DMS153 treated with DMSO at 0.1 percent for 48 hours (cell line): ENCODE data around the gene ARID2.

Experiments used
- DNase-seq: peaks from one replicate; lab custom pipeline; 2025; ENCODE audit not compliant: unreplicated experiment; lab: John Stamatoyannopoulos, UW

ARID2 gene

DNA sequence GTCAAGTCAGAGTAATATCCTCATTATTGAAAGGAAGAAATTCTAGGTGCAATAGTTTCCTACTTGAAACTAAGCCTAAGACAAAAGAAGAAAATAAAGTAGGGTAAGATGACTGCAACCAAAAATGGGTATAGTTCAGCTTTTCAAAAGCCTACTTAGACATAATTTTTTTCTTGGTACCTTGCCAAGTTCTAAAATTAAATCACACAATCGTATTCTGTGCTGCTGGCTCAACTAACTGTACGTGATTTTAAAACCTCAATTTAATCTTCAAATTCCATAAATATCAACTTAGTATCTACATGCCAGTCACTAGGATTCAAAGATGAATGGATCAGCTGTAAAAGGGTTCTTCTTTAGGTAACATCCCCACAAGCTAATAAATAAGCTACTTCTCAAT, 204.0 kb downstream of the ARID2 start:
- no peak for DNase-seq

- no peak for DNase-seq
Observed at GRCh38 chr12:45934956-45935355, 205.4 kb downstream of the ARID2 start.

- no peak for DNase-seq
Observed at GRCh38 chr12:45938566-45938965, 209.1 kb downstream of the ARID2 start.

DNA sequence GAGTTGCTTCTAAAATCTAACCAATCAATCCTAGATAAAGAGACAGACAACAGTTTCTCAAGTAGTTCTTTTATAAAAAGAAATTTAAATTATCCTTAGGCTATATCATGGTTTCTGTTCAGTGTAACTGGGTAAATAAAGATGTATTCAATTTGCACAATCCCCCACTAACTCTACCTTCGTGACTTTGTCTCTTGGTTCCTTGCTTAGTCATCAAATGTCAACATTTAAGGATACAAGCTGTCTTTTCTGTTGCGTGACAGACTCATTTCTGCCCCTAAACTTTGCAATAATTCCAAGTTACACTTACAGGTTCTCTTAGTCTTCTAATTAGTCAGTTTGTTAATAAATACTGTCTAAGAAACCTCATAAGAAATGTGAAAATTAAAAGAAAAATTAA, 210.3 kb downstream of the ARID2 start:
- DNase-seq = no peak

GRCh38 chr12:45944771-45945170, 215.3 kb downstream of the ARID2 start:
- no peak for DNase-seq

- DNase-seq = no peak
Observed at GRCh38 chr12:45946435-45946834, 216.9 kb downstream of the ARID2 start.

- no peak for DNase-seq
Observed at GRCh38 chr12:45948546-45948945, 219.0 kb downstream of the ARID2 start.
